Measurements from ENCODE around the gene DNAJC28. TPM values are rescaled to one million over a fixed set of nuclear protein-coding genes. Genes with fewer than 3 reads are reported as not detected.

The DNAJC28 gene
- total and polyA plus RNA-seq, 9 of the 15 experiments (the other 6 are each of a cell fraction or from before 2014, with no cell fraction given), result 0.68 to 2.5 (median 1.1) TPM

GRCh38 chr21:33478182-33478581 lies 13.3 kb downstream of the DNAJC28 start:
- peak overlapping the region; percentile 90; the same call in 1 of the 3 replicates for H3K27ac ChIP-seq (ENCODE audit: extremely low read depth, low read depth, low read length)
- H3K79me2 ChIP-seq (ENCODE audit: control insufficient read depth, insufficient read depth, low read length), result peaks cover 37% of the 10 kb centered on the region
- 0 out of 2 replicates have a peak overlapping the region, but pooled peaks have one; percentile 22 for H2AFZ ChIP-seq (ENCODE audit: low read depth, low read length)
- no peak for TF ChIP-seq ZNF785 (CRISPR knock-in tag; IDR thresholded peaks at IDR 0.05)
- TF ChIP-seq THRB (CRISPR knock-in tag; conservative IDR thresholded peaks at IDR 0.05), result 0 out of 2 replicates have a peak, but pooled peaks have one; percentile 3
- intact Hi-C loops (cut with micrococcal nuclease), result no loop called here
- no peak for ATAC-seq
- H3K4me1 ChIP-seq (replicated peaks in 1 of 2; ENCODE audit: control insufficient read depth in 2 of 2, insufficient read depth in 2 of 2, low read length in 2 of 2), result peaks cover 7 to 16% of the 10 kb centered on the region in 2 experiments; a peak in 3 of 5 replicates
- no peaks in the 10 kb centered on the region; the same call in 1 of the 2 replicates for H3K9me3 ChIP-seq (replicated peaks; ENCODE audit: control insufficient read depth, insufficient read depth, low read depth, low read length)
- FAIRE-seq, result no peak
- peaks cover 4% of the 10 kb centered on the region; the same call in 1 of the 3 replicates for H3K36me3 ChIP-seq (ENCODE audit: control insufficient read depth, insufficient read depth, low read length)
- peak in 1 of 4 experiments; percentile 20 for DNase-seq (ENCODE audit: extremely low read depth in 1 of 4, low spot score in 3 of 4)
- H4K20me1 ChIP-seq (replicated peaks; ENCODE audit: control insufficient read depth, insufficient read depth, low read length), result no peaks in the 10 kb centered on the region
- H3K4me2 ChIP-seq (ENCODE audit: insufficient read depth, low read length), result peak overlapping the region; percentile 97
- H3K9me1 ChIP-seq (ENCODE audit: control insufficient read depth, insufficient read depth, low read length), result no peaks in the 10 kb centered on the region
- in situ Hi-C loops (cut with MboI), result no loop called here
- ChIA-PET CTCF (ENCODE audit: low intra/inter-chr PET ratio) (no interaction called here), POLR2A (interaction anchor here (1.3 kb wide), 1 partner anchor 13 kb away, joined by 4 read pairs; the partner anchor contains the start of gene DNAJC28)
- peak overlapping the region; percentile 97; the same call in 1 of the 2 replicates for H3K4me3 ChIP-seq
- peak overlapping the region; percentile 5 to 87; a peak in 3 of 4 replicates for H3K9ac ChIP-seq (ENCODE audit: insufficient read depth in 1 of 2, low read depth in 2 of 2, low read length in 2 of 2)
- 56% methylated on average over 9 of the region's 9 CpGs for WGBS (ENCODE audit: insufficient coverage, low coverage, missing lambda C conversion rate)
- no TSS peak for BruUV-seq (replicated peaks)
- no peaks in the 10 kb centered on the region for H3K27me3 ChIP-seq (ENCODE audit: control insufficient read depth in 2 of 2, insufficient read depth in 2 of 2, low read length in 2 of 2)

- Histone ChIP-seq H3K9ac (ENCODE audit: insufficient read depth in 1 of 2, low read depth in 2 of 2, low read length in 2 of 2) (peak overlapping the region in 1 of 2 experiments; percentile 14; a peak in 1 of 4 replicates), H3K4me3 (no peak overlapping the region), H3K27ac (ENCODE audit: extremely low read depth, low read depth, low read length) (no peak overlapping the region), H3K9me3 (replicated peaks; ENCODE audit: control insufficient read depth, insufficient read depth, low read depth, low read length) (no peaks in the 10 kb centered on the region; the same call in 1 of the 2 replicates), H3K27me3 (ENCODE audit: control insufficient read depth in 2 of 2, insufficient read depth in 2 of 2, low read length in 2 of 2) (no peaks in the 10 kb centered on the region), H4K20me1 (replicated peaks; ENCODE audit: control insufficient read depth, insufficient read depth, low read length) (no peaks in the 10 kb centered on the region), H3K79me2 (ENCODE audit: control insufficient read depth, insufficient read depth, low read length) (peaks cover 40% of the 10 kb centered on the region), H3K4me1 (replicated peaks in 1 of 2; ENCODE audit: control insufficient read depth in 2 of 2, insufficient read depth in 2 of 2, low read length in 2 of 2) (peaks cover 7 to 16% of the 10 kb centered on the region in 2 experiments; a peak in 3 of 5 replicates), H2AFZ (ENCODE audit: low read depth, low read length) (no peak overlapping the region), H3K36me3 (ENCODE audit: control insufficient read depth, insufficient read depth, low read length) (peaks cover 4% of the 10 kb centered on the region; the same call in 1 of the 3 replicates), H3K4me2 (ENCODE audit: insufficient read depth, low read length) (no peak overlapping the region), H3K9me1 (ENCODE audit: control insufficient read depth, insufficient read depth, low read length) (no peaks in the 10 kb centered on the region)
- ChIA-PET CTCF (ENCODE audit: low intra/inter-chr PET ratio) (no interaction called here), POLR2A (interaction anchor here (0.6 kb wide), 1 partner anchor 421 kb away, joined by 3 read pairs; no protein-coding TSS in a partner anchor)
- WGBS (ENCODE audit: insufficient coverage, low coverage, missing lambda C conversion rate), result 82% methylated on average over 7 of the region's 7 CpGs
- in situ Hi-C loops (cut with MboI) (no loop called here), intact Hi-C loops (cut with micrococcal nuclease) (no loop called here)
- DNase-seq (ENCODE audit: extremely low read depth in 1 of 4, low spot score in 3 of 4), result no peak
- no peak for FAIRE-seq
- BruUV-seq (replicated peaks), result no TSS peak
- TF ChIP-seq ZBED1 (IDR thresholded peaks at IDR 0.05) (no peak), ZNF75A (CRISPR knock-in tag; IDR thresholded peaks at IDR 0.05) (no peak), ZFP91 (CRISPR knock-in tag; IDR thresholded peaks at IDR 0.05) (no peak), ELF2 (CRISPR knock-in tag; IDR thresholded peaks at IDR 0.05) (no peak), MTA2 (IDR thresholded peaks at IDR 0.05; ENCODE audit: low read depth) (no peak), ZNF830 (CRISPR knock-in tag; IDR thresholded peaks at IDR 0.05) (no peak), ARNT (IDR thresholded peaks at IDR 0.05) (no peak), HNRNPLL (IDR thresholded peaks at IDR 0.05; ENCODE audit: low read depth, low read length, poor library complexity, severe bottlenecking) (no peak), CEBPG (CRISPR knock-in tag; IDR thresholded peaks at IDR 0.05) (no peak), CEBPG (tag; conservative IDR thresholded peaks at IDR 0.05 in 1 of 2, IDR thresholded peaks at IDR 0.05 in 1 of 2) (no peak)
- ATAC-seq, result no peak
These were observed 14.4 kb downstream of the DNAJC28 start for GRCh38 chr21:33477066-33477465.

All from K562 (cell line).